Naive thymus-derived CD4-positive, alpha-beta T cell (primary cell): Measurements from ENCODE around the gene ALDH4A1. TPM values are rescaled to one million over a fixed set of nuclear protein-coding genes. Genes with fewer than 3 reads are reported as not detected.

ENCODE experiments used
- ATAC-seq: fragments of 150-1000 bp; cut with Tn5 transposase; 2 replicates; pipeline ENCODE4 v1.10.0; 2021; ENCODE audit warnings: mild to moderate bottlenecking, moderate library complexity
- CTCF ChIA-PET: fragments of 350-600 bp; sonication (Branson Sonifier 250); formaldehyde crosslinking; loops from one replicate; lab custom pipeline; 2021; ENCODE audit warnings: antibody characterized with exemption; lab: Charles Lee
- POLR2A ChIA-PET: fragments of 350-600 bp; sonication (Branson Sonifier 250); formaldehyde crosslinking; loops from one replicate; lab custom pipeline; 2021; ENCODE audit warnings: antibody characterized with exemption, inconsistent platforms; lab: Charles Lee
- DNase-seq, 9 donors: peaks; one replicate each; pipeline versions ENCODE4 v3.0.0 to v3.0.0-alpha.2; 2020 to 2022; ENCODE audit warnings: mixed read lengths in 1 of 9
- H3K27ac ChIP-seq: one replicate; pipeline ENCODE4 v1.7.0; 2013; ENCODE audit warnings: mild to moderate bottlenecking, low read depth, low read length, moderate library complexity
- H3K27me3 ChIP-seq, 2 donors: one replicate each; pipeline ENCODE4 v1.7.0; 2013; ENCODE audit warnings: low read length in 2 of 2, mild to moderate bottlenecking in 2 of 2, moderate library complexity in 2 of 2; ENCODE audit not compliant: control insufficient read depth in 2 of 2, insufficient read depth in 2 of 2
- H3K36me3 ChIP-seq, 3 experiments: 1 replicate in 2 of 3; 2 replicates in 1 of 3; pipeline ENCODE4 v1.7.0; 2013; ENCODE audit warnings: low read length in 3 of 3, mild to moderate bottlenecking in 3 of 3, moderate library complexity in 1 of 3; ENCODE audit not compliant: insufficient read depth in 3 of 3, control insufficient read depth in 2 of 3
- H3K4me1 ChIP-seq, 2 donors: one replicate each; pipeline ENCODE4 v1.7.0; 2013; ENCODE audit warnings: low read length in 2 of 2, mild to moderate bottlenecking in 2 of 2, moderate library complexity in 1 of 2; ENCODE audit not compliant: control insufficient read depth in 2 of 2, insufficient read depth in 2 of 2
- H3K4me3 ChIP-seq: 2 replicates; pipeline ENCODE4 v1.7.0; 2013; ENCODE audit warnings: mild to moderate bottlenecking, low read length
- H3K9me3 ChIP-seq, 3 experiments: 1 replicate in 2 of 3; 2 replicates in 1 of 3; pipeline ENCODE4 v1.7.0; 2013; ENCODE audit warnings: low read length in 3 of 3; ENCODE audit not compliant: control insufficient read depth in 2 of 3
- H3K27ac Mint-ChIP-seq, 9 donors: one replicate each; pipeline ENCODE4 v1.8.0; 2020 to 2022; ENCODE audit warnings: mixed read lengths in 9 of 9, mild to moderate bottlenecking in 8 of 9, moderate library complexity in 5 of 9, inconsistent platforms in 2 of 9
- H3K27me3 Mint-ChIP-seq, 5 donors: one replicate each; pipeline ENCODE4 v1.8.0; 2021 to 2022; ENCODE audit warnings: mixed read lengths in 5 of 5, mild to moderate bottlenecking in 1 of 5
- H3K36me3 Mint-ChIP-seq, 5 donors: one replicate each; pipeline ENCODE4 v1.8.0; 2020 to 2022; ENCODE audit warnings: mixed read lengths in 5 of 5, mild to moderate bottlenecking in 3 of 5, inconsistent platforms in 1 of 5
- H3K4me1 Mint-ChIP-seq, 7 donors: one replicate each; pipeline ENCODE4 v1.8.0; 2020 to 2022; ENCODE audit warnings: mixed read lengths in 7 of 7, mild to moderate bottlenecking in 3 of 7, inconsistent platforms in 1 of 7
- H3K4me3 Mint-ChIP-seq, 10 donors: one replicate each; pipeline ENCODE4 v1.8.0; 2020 to 2022; ENCODE audit warnings: mild to moderate bottlenecking in 10 of 10, mixed read lengths in 10 of 10, moderate library complexity in 6 of 10, inconsistent platforms in 2 of 10
- H3K9me3 Mint-ChIP-seq, 11 donors: one replicate each; pipeline ENCODE4 v1.8.0; 2020 to 2022; ENCODE audit warnings: mixed read lengths in 11 of 11, mild to moderate bottlenecking in 4 of 11, inconsistent platforms in 1 of 11, moderate library complexity in 1 of 11
- intact Hi-C, 2 donors: fragments of 100-400 bp; cut with micrococcal nuclease; formaldehyde crosslinking; loops; one replicate each; pipeline ENCODE4 v1.15.1; 2023
- polyA plus RNA-seq, 2 donors: library from polyadenylated mRNA; unstranded; fragments of 300-500 nt; fragmentation: Illumina TruSeq; gene quantifications; one replicate each; pipeline ENCODE4 v1.2.3, GENCODE V29; 2021
- total RNA-seq, 6 experiments: library from RNA in 5 of 6; stranded (reverse) in 5 of 6; gene quantifications; 1 replicate in 5 of 6; 2 replicates in 1 of 6; pipeline ENCODE4 v1.2.3 and lab custom pipeline; 2021 to 2026

Gene ALDH4A1
- total and polyA plus RNA-seq, 7 experiments from 2014 or later, result 0.94 to 3.2 (median 1.4) TPM

- H3K9me3 ChIP-seq, result no peaks in the 10 kb centered on the region
- CTCF ChIA-PET, result no interaction called here
- Mint-ChIP-seq H3K9me3 (peaks cover 0 to 1% (median 0%) of the 10 kb centered on the region in 11 donors), H3K27me3 (no peaks in the 10 kb centered on the region), H3K4me3 (no peak overlapping the region), H3K36me3 (no peaks in the 10 kb centered on the region), H3K27ac (no peak overlapping the region), H3K4me1 (no peaks in the 10 kb centered on the region)
- no peaks in the 10 kb centered on the region for H3K27me3 ChIP-seq
- no peak overlapping the region for H3K4me3 ChIP-seq
- intact Hi-C loops, result no loop called here
- POLR2A ChIA-PET, result no interaction called here
- DNase-seq (no peak), ATAC-seq (no peak)
- H3K4me1 ChIP-seq, result no peaks in the 10 kb centered on the region
- no peak overlapping the region for H3K27ac ChIP-seq
- no peaks in the 10 kb centered on the region for H3K36me3 ChIP-seq
Observed at GRCh38 chr1:18877282-18877681, 25.1 kb downstream of the ALDH4A1 start.

- ChIA-PET CTCF (no interaction called here), POLR2A (no interaction called here)
- H3K4me3 ChIP-seq, result no peak overlapping the region
- H3K27me3 ChIP-seq, result no peaks in the 10 kb centered on the region
- Mint-ChIP-seq H3K4me1 (no peaks in the 10 kb centered on the region), H3K36me3 (no peaks in the 10 kb centered on the region), H3K27ac (no peak overlapping the region), H3K4me3 (no peak overlapping the region), H3K27me3 (no peaks in the 10 kb centered on the region), H3K9me3 (peaks cover 0 to 1% (median 0%) of the 10 kb centered on the region in 11 donors)
- intact Hi-C loops, result no loop called here
- H3K27ac ChIP-seq, result no peak overlapping the region
- no peak for ATAC-seq
- no peaks in the 10 kb centered on the region for H3K9me3 ChIP-seq
- no peak for DNase-seq
- H3K36me3 ChIP-seq, result no peaks in the 10 kb centered on the region
- H3K4me1 ChIP-seq, result no peaks in the 10 kb centered on the region
Observed at GRCh38 chr1:18876210-18876609, 26.1 kb downstream of the ALDH4A1 start.

GRCh38 chr1:18875796-18876128, 26.6 kb downstream of the ALDH4A1 start:
- ChIA-PET POLR2A (no interaction called here), CTCF (interaction anchor here (0.6 to 2.4 kb wide), 3 partner anchors 17 to 1372 kb away, joined by 4 to 17 read pairs (median 5); no protein-coding TSS in a partner anchor)
- Histone ChIP-seq H3K27me3 (no peaks in the 10 kb centered on the region), H3K9me3 (no peaks in the 10 kb centered on the region), H3K4me1 (no peaks in the 10 kb centered on the region), H3K4me3 (no peak overlapping the region), H3K36me3 (no peaks in the 10 kb centered on the region), H3K27ac (no peak overlapping the region)
- DNase-seq (no peak), ATAC-seq (no peak)
- H3K27ac Mint-ChIP-seq, result no peak overlapping the region
- no peaks in the 10 kb centered on the region for H3K27me3 Mint-ChIP-seq
- H3K36me3 Mint-ChIP-seq, result no peaks in the 10 kb centered on the region
- H3K4me1 Mint-ChIP-seq, result no peaks in the 10 kb centered on the region
- intact Hi-C loops, result no loop called here
- peaks cover 0 to 1% (median 0%) of the 10 kb centered on the region in 11 donors for H3K9me3 Mint-ChIP-seq
- no peak overlapping the region for H3K4me3 Mint-ChIP-seq

GRCh38 chr1:18875107-18875795, 27.1 kb downstream of the ALDH4A1 start:
- CTCF ChIA-PET, result interaction anchor here (0.6 to 2.4 kb wide), 3 partner anchors 18 to 1372 kb away, joined by 4 to 17 read pairs (median 5); no protein-coding TSS in a partner anchor
- H3K4me3 ChIP-seq, result no peak overlapping the region
- no peaks in the 10 kb centered on the region for H3K9me3 ChIP-seq
- H3K4me1 Mint-ChIP-seq, result no peaks in the 10 kb centered on the region
- H3K36me3 ChIP-seq, result no peaks in the 10 kb centered on the region
- H3K27me3 ChIP-seq, result no peaks in the 10 kb centered on the region
- POLR2A ChIA-PET, result no interaction called here
- ATAC-seq (peak; percentile 76), DNase-seq (peak; percentile 34 to 70 (median 54))
- H3K27ac Mint-ChIP-seq, result no peak overlapping the region
- no peaks in the 10 kb centered on the region for H3K4me1 ChIP-seq
- H3K36me3 Mint-ChIP-seq, result no peaks in the 10 kb centered on the region
- no peak overlapping the region for H3K27ac ChIP-seq
- no peaks in the 10 kb centered on the region for H3K27me3 Mint-ChIP-seq
- intact Hi-C loops, result no loop called here
- H3K9me3 Mint-ChIP-seq, result peaks cover 0 to 1% (median 0%) of the 10 kb centered on the region in 11 donors
- no peak overlapping the region for H3K4me3 Mint-ChIP-seq

GRCh38 chr1:18874600-18874999, 27.8 kb downstream of the ALDH4A1 start:
- no peaks in the 10 kb centered on the region for H3K4me1 Mint-ChIP-seq
- intact Hi-C loops, result no loop called here
- Histone ChIP-seq H3K27me3 (no peaks in the 10 kb centered on the region), H3K9me3 (no peaks in the 10 kb centered on the region), H3K4me1 (no peaks in the 10 kb centered on the region), H3K27ac (no peak overlapping the region), H3K36me3 (no peaks in the 10 kb centered on the region), H3K4me3 (no peak overlapping the region)
- no peak overlapping the region for H3K4me3 Mint-ChIP-seq
- peaks cover 0 to 1% (median 0%) of the 10 kb centered on the region in 11 donors for H3K9me3 Mint-ChIP-seq
- ChIA-PET CTCF (interaction anchor here (1.5 to 2.4 kb wide), 2 partner anchors 19 to 278 kb away, joined by 5 to 17 read pairs; no protein-coding TSS in a partner anchor), POLR2A (no interaction called here)
- H3K27ac Mint-ChIP-seq, result no peak overlapping the region
- no peak for DNase-seq
- no peaks in the 10 kb centered on the region for H3K27me3 Mint-ChIP-seq
- ATAC-seq, result no peak
- H3K36me3 Mint-ChIP-seq, result no peaks in the 10 kb centered on the region

- POLR2A ChIA-PET, result no interaction called here
- no peaks in the 10 kb centered on the region for H3K27me3 Mint-ChIP-seq
Observed at GRCh38 chr1:18874036-18874435, 28.3 kb downstream of the ALDH4A1 start.

More at GRCh38 chr1:18874036-18874435, 28.3 kb downstream of the ALDH4A1 start:
- no peak for ATAC-seq
- no peak for DNase-seq
- H3K4me1 Mint-ChIP-seq, result no peaks in the 10 kb centered on the region
- H3K9me3 Mint-ChIP-seq, result peaks cover 0 to 1% (median 0%) of the 10 kb centered on the region in 11 donors
- intact Hi-C loops, result no loop called here
- no peaks in the 10 kb centered on the region for H3K4me1 ChIP-seq
- no peak overlapping the region for H3K27ac ChIP-seq
- H3K4me3 Mint-ChIP-seq, result no peak overlapping the region
- CTCF ChIA-PET, result interaction anchor here (0.6 to 2.4 kb wide), 3 partner anchors 19 to 576 kb away, joined by 4 to 17 read pairs (median 5); no protein-coding TSS in a partner anchor
- no peaks in the 10 kb centered on the region for H3K36me3 Mint-ChIP-seq
- no peak overlapping the region for H3K4me3 ChIP-seq
- no peaks in the 10 kb centered on the region for H3K36me3 ChIP-seq
- H3K9me3 ChIP-seq, result no peaks in the 10 kb centered on the region
- no peak overlapping the region for H3K27ac Mint-ChIP-seq
- H3K27me3 ChIP-seq, result no peaks in the 10 kb centered on the region
